Measurements from ENCODE around the gene SRBD1.

SRBD1 gene

GRCh38 chr2:45631955-45632354 lies 20.9 kb upstream of the SRBD1 start:
- DNase-seq (ENCODE audit: low read depth in 2 of 2), result no peak

- DNase-seq (ENCODE audit: low read depth in 2 of 2), result no peak
Observed at GRCh38 chr2:45631319-45631718, 20.3 kb upstream of the SRBD1 start.

GRCh38 chr2:45629971-45630370 lies 18.9 kb upstream of the SRBD1 start:
- DNase-seq (ENCODE audit: low read depth in 2 of 2), result no peak

- DNase-seq (ENCODE audit: low read depth in 2 of 2), result no peak
Observed at GRCh38 chr2:45627911-45628310, 16.8 kb upstream of the SRBD1 start.

- DNase-seq (ENCODE audit: low read depth in 2 of 2), result no peak
Observed at GRCh38 chr2:45626387-45627221, 15.5 kb upstream of the SRBD1 start.

- no peak for DNase-seq (ENCODE audit: low read depth in 2 of 2)
Observed at GRCh38 chr2:45625824-45626223, 14.8 kb upstream of the SRBD1 start.

- no peak for DNase-seq (ENCODE audit: low read depth in 2 of 2)
Observed at GRCh38 chr2:45623098-45623497, 12.0 kb upstream of the SRBD1 start.

- DNase-seq (ENCODE audit: low read depth in 2 of 2), result no peak
Observed at GRCh38 chr2:45622336-45623075, 11.4 kb upstream of the SRBD1 start.

- no peak for DNase-seq (ENCODE audit: low read depth in 2 of 2)
Observed at GRCh38 chr2:45617496-45617895, 6.4 kb upstream of the SRBD1 start.

GRCh38 chr2:45616658-45617411 lies 5.8 kb upstream of the SRBD1 start:
- no peak for DNase-seq (ENCODE audit: low read depth in 2 of 2)

- no peak for DNase-seq (ENCODE audit: low read depth in 2 of 2)
Observed at GRCh38 chr2:45614871-45615415, 3.9 kb upstream of the SRBD1 start.

- DNase-seq (ENCODE audit: low read depth in 2 of 2), result no peak
Observed at GRCh38 chr2:45614330-45614729, 3.3 kb upstream of the SRBD1 start.

GRCh38 chr2:45612731-45613130 lies 1.7 kb upstream of the SRBD1 start:
- no peak for DNase-seq (ENCODE audit: low read depth in 2 of 2)

GRCh38 chr2:45612285-45612684 lies 1.2 kb upstream of the SRBD1 start:
- no peak for DNase-seq (ENCODE audit: low read depth in 2 of 2)

GRCh38 chr2:45610281-45611019 lies 617 bp downstream of the SRBD1 start:
- DNase-seq (ENCODE audit: low read depth in 2 of 2), result peak; percentile 15 to 19

GRCh38 chr2:45607701-45608100 lies 3.4 kb downstream of the SRBD1 start:
- no peak for DNase-seq (ENCODE audit: low read depth in 2 of 2)

GRCh38 chr2:45606796-45607195 lies 4.3 kb downstream of the SRBD1 start:
- DNase-seq (ENCODE audit: low read depth in 2 of 2), result no peak

- DNase-seq (ENCODE audit: low read depth in 2 of 2), result no peak
Observed at GRCh38 chr2:45605116-45605515, 6.0 kb downstream of the SRBD1 start.

GRCh38 chr2:45602624-45603023 lies 8.4 kb downstream of the SRBD1 start:
- DNase-seq (ENCODE audit: low read depth in 2 of 2), result no peak

- no peak for DNase-seq (ENCODE audit: low read depth in 2 of 2)
Observed at GRCh38 chr2:45598545-45598944, 12.5 kb downstream of the SRBD1 start.

- DNase-seq (ENCODE audit: low read depth in 2 of 2), result no peak
Observed at GRCh38 chr2:45596761-45597160, 14.3 kb downstream of the SRBD1 start.

All from stimulated activated CD4-positive, alpha-beta T cell treated with anti-CD3 and anti-CD28 coated beads, Interleukin-12 subunit alpha, Interleukin-12 subunit beta, amount 100 ng/mL, for 24 hours (primary cell).